Measurements from ENCODE around the gene HMCN2. TPM values are rescaled to one million over a fixed set of nuclear protein-coding genes. Genes with fewer than 3 reads are reported as not detected.

Gene HMCN2
- total RNA-seq, 2 experiments from 2014 or later = not detected

DNA sequence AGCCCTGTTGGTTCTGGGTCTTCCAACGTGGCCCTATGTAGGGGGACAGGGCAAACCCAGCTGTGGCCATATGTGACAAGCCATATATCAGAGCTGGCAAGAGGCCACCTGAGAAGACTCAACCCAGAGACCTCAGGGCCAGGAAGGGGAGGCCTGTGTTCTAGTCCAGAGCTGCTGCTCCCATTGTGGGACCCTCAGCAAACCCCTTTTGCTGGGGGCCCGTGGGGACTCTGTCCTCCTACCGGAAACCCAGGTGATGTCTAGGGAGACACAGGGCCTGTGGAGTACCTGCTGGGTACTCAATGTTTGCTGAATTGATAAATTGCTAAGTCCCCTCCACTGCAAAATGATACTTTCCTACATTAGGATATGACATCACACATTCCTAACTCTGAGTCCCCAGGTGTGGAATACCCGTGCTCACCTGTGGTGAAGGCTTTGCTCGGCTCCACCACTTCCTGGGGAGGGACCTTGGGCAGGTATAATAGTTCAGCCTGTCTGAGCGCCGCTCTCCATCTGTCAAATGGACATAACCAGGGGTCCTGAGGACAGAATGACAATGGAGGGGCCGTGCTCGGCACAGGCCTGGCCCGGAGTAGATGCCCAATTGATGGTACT is 140.8 kb downstream of the HMCN2 start:
- no peak for ATAC-seq
- Mint-ChIP-seq H3K4me3 (no peak overlapping the region), H3K27me3 (ENCODE audit: low read depth) (no peaks in the 10 kb centered on the region), H3K36me3 (ENCODE audit: low read depth) (no peaks in the 10 kb centered on the region), H3K4me1 (ENCODE audit: low read depth) (no peaks in the 10 kb centered on the region), H3K27ac (no peak overlapping the region), H3K9me3 (ENCODE audit: insufficient read depth) (no peaks in the 10 kb centered on the region)
- DNase-seq = no peak
- ChIA-PET POLR2A (no interaction called here), CTCF (no interaction called here)

DNA sequence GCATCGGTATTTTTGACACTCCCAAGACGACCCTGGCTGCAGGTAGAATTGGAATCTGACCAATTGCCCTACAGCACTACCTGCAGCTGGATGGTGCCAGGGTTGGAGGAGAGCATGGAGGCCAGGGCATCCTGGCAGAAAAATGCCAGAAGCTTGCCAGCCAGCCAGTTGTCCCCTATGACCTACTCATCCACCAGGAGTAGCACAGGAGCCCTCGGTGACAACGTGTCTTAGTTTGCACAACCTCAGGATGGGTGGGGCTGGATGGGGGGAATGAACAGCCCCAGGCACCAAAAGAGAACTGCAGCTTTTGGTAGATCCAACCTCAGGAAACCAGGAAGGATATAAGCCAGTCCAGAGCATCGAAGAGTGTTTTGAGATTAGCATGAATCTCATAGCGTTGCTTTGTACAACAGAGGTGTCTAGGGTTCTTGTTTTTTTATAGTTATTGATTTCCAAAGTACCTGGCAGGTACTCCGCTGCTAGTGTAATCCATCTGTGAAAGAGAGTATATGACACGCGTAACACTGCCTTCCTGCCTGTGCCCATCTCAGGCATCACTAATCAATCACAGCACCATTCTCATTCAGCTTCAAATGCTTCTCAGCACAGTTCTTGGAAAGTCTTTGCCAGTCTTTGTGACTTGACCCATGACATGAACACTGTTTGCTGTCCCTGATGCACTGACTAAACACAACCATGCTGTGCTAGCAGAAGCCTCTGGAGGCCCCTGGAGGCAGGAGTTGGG is 142.5 kb downstream of the HMCN2 start:
- Mint-ChIP-seq H3K4me1 (ENCODE audit: low read depth) (no peaks in the 10 kb centered on the region), H3K27me3 (ENCODE audit: low read depth) (peaks cover 2% of the 10 kb centered on the region), H3K4me3 (no peak overlapping the region), H3K27ac (no peak overlapping the region), H3K9me3 (ENCODE audit: insufficient read depth) (no peaks in the 10 kb centered on the region), H3K36me3 (ENCODE audit: low read depth) (no peaks in the 10 kb centered on the region)
- no peak for DNase-seq
- POLR2A ChIA-PET = no interaction called here
- CTCF ChIA-PET = no interaction called here
- ATAC-seq = no peak

DNA sequence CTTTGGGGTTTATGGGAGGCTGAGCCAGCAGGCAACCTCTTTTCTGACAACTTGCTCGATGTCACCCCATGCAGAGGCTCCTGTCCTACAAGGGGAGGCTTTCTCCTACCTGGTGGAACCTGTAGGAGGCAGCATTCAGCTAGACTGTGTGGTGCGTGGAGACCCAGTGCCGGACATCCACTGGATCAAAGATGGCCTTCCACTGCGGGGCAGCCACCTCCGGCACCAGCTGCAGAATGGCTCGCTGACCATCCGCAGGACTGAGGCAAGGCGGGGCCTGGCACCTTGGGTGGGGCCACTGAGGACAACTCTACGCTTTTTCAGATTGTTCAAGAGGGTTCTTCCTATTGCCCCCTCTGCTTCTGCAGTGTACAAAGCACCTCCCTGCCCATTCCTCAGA is 143.1 kb downstream of the HMCN2 start:
- Mint-ChIP-seq H3K27ac (no peak overlapping the region), H3K4me1 (ENCODE audit: low read depth) (no peaks in the 10 kb centered on the region), H3K36me3 (ENCODE audit: low read depth) (no peaks in the 10 kb centered on the region), H3K27me3 (ENCODE audit: low read depth) (peaks cover 5% of the 10 kb centered on the region), H3K9me3 (ENCODE audit: insufficient read depth) (no peaks in the 10 kb centered on the region), H3K4me3 (no peak overlapping the region)
- ChIA-PET CTCF (no interaction called here), POLR2A (interaction anchor here (0.6 kb wide), 1 partner anchor 872 kb away, joined by 4 read pairs; no protein-coding TSS in a partner anchor)
- ATAC-seq = no peak
- DNase-seq = no peak

DNA sequence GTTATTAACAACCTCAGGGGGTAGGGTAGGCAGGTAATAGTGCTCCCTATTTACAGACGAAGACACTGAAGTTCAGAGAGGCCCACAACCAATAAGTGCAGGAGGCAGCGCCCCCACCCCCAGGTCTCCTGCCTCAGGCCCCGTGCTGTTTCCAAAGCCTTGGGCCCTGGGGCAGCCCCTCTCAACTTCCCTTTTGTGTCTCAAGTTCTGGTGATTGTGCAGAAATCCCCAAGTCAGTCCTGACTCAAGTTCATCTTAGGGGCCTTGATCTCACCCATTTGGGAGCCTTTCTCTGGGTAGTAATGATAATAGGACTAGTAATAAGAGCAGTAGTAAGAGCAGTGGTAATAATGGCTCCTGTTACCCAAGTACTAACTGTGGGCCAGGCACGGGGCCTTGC is 143.7 kb downstream of the HMCN2 start:
- no peak for DNase-seq
- POLR2A ChIA-PET = interaction anchor here (0.6 kb wide), 1 partner anchor 872 kb away, joined by 4 read pairs; no protein-coding TSS in a partner anchor
- Mint-ChIP-seq H3K27me3 (ENCODE audit: low read depth) (peaks cover 5% of the 10 kb centered on the region), H3K36me3 (ENCODE audit: low read depth) (no peaks in the 10 kb centered on the region), H3K4me3 (no peak overlapping the region), H3K27ac (no peak overlapping the region), H3K9me3 (ENCODE audit: insufficient read depth) (no peaks in the 10 kb centered on the region), H3K4me1 (ENCODE audit: low read depth) (no peaks in the 10 kb centered on the region)
- CTCF ChIA-PET = no interaction called here
- ATAC-seq = no peak

DNA sequence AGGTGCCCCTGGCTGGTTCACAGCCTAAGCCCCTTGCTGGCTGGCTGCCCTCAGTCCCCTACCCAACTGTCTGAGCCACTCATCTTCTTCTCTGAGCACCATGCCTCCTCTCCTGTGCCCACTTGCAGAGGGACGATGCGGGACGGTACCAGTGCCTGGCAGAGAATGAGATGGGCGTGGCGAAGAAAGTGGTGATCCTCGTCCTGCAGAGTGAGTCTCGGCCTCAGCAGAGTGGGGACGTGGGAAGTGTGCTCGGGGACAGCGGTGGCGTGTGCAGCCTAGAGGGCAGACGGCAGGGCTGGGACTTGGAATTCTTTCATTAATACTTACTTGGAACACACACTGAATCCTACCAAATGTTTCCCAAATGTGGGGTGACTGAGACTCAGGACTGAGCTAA is 144.9 kb downstream of the HMCN2 start:
- Mint-ChIP-seq H3K27ac (no peak overlapping the region), H3K36me3 (ENCODE audit: low read depth) (no peaks in the 10 kb centered on the region), H3K27me3 (ENCODE audit: low read depth) (peaks cover 5% of the 10 kb centered on the region), H3K4me3 (no peak overlapping the region), H3K4me1 (ENCODE audit: low read depth) (no peaks in the 10 kb centered on the region), H3K9me3 (ENCODE audit: insufficient read depth) (no peaks in the 10 kb centered on the region)
- POLR2A ChIA-PET = interaction anchor here (0.6 to 0.8 kb wide), 2 partner anchors 9 to 625 kb away, joined by 3 read pairs; no protein-coding TSS in a partner anchor
- DNase-seq (no peak), ATAC-seq (no peak)
- CTCF ChIA-PET = no interaction called here

DNA sequence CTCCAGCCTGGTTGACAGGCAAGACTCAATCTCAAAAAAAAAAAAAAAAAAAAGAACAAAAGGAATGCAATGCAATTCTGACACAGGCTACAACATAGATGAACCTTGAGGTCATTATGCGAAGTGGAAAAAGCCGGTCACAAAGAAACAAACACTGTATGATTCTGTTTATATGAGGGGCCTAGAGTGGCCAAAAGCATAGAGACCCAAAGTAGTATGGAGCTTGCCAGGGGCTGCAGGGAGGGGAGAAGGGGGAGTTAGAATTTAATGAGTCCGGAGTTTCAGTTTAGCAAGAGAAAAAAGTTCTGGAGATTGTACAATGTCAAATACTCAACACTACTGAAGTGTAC is 146.0 kb downstream of the HMCN2 start:
- Mint-ChIP-seq H3K4me3 (no peak overlapping the region), H3K4me1 (ENCODE audit: low read depth) (no peaks in the 10 kb centered on the region), H3K27me3 (ENCODE audit: low read depth) (peaks cover 5% of the 10 kb centered on the region), H3K9me3 (ENCODE audit: insufficient read depth) (no peaks in the 10 kb centered on the region), H3K27ac (no peak overlapping the region), H3K36me3 (ENCODE audit: low read depth) (no peaks in the 10 kb centered on the region)
- ChIA-PET POLR2A (no interaction called here), CTCF (no interaction called here)
- ATAC-seq (no peak), DNase-seq (no peak)

DNA sequence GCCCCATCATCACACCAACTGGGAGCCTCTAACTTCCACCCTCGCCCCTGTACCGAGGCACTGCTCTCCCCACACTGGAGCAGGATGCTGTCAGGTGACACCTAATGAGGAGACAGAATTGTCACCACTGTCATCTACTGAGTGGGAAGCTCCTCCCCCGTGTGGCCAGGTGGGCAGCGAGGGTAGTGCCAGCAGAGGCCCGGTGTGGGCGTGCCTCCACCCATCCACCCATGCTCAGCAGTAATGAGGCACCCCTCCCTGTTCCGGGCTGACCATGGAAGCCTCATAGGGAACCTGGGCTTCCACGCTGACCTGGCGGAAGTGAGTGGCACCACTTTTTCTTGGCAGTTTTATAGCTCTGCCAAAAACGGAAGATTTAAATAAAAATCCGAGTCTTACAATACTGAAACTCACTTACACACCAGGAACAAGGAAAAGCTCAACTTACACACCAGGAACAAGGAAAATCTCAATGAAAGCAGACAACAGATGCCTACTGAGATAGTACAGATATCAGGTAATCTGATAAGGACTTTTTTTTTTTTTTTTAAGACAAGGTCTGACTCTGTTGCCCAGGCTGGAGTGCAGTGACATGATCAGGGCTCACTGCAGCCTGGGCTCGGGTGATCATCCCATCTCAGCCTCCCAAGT is 148.6 kb downstream of the HMCN2 start:
- ChIA-PET POLR2A (no interaction called here), CTCF (interaction anchor here (1.3 kb wide), 1 partner anchor 287 kb away, joined by 3 read pairs; no protein-coding TSS in a partner anchor)
- no peaks in the 10 kb centered on the region for H3K36me3 Mint-ChIP-seq (ENCODE audit: low read depth)
- ATAC-seq (no peak), DNase-seq (no peak)
- H3K9me3 Mint-ChIP-seq (ENCODE audit: insufficient read depth) = no peaks in the 10 kb centered on the region
- peaks cover 5% of the 10 kb centered on the region for H3K27me3 Mint-ChIP-seq (ENCODE audit: low read depth)
- H3K4me1 Mint-ChIP-seq (ENCODE audit: low read depth) = no peaks in the 10 kb centered on the region
- no peak overlapping the region for H3K27ac Mint-ChIP-seq
- no peak overlapping the region for H3K4me3 Mint-ChIP-seq

DNA sequence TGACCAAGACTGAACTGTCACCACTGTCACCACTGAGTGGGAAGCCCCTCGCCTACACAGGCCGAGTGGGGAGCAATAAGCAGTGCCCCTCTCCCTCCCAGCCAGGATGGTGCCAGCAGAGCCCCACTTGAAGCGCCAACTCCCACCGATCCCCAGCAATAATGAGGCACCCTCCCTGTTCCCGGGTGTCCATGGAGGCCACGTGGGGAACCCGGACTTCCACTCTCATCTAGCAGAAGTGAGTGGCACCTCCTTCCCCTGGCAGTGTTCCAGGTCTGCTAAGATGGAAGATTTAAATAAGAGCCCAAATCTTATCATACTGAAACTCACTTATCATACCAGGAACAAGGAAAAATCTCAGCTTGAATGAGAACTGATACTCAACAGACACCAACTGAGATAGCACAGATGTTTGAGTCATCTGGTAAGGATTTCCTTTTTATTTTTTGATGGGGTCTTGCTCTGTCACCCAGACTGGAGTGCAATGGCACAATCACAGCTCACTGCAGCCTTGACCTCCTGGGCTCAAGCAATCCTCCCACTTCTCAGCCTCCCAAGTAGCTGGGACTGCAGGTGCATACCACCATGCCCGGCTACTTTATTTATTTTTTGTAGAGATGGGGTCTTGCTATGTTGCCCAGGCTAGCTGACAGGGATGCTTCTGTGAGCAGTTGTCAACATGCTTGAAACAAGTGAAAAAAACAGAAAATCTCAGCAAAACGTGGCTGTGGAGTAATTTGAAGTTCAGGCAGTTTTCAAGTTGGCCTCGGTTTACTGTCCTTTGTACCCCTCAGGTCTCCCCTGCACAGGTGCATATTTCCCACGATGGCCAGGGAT is 149.6 kb downstream of the HMCN2 start:
- Mint-ChIP-seq H3K4me3 (no peak overlapping the region), H3K4me1 (ENCODE audit: low read depth) (no peaks in the 10 kb centered on the region), H3K9me3 (ENCODE audit: insufficient read depth) (no peaks in the 10 kb centered on the region), H3K27me3 (ENCODE audit: low read depth) (peaks cover 5% of the 10 kb centered on the region), H3K36me3 (ENCODE audit: low read depth) (no peaks in the 10 kb centered on the region), H3K27ac (no peak overlapping the region)
- ATAC-seq = no peak
- DNase-seq = no peak
- ChIA-PET CTCF (no interaction called here), POLR2A (no interaction called here)

DNA sequence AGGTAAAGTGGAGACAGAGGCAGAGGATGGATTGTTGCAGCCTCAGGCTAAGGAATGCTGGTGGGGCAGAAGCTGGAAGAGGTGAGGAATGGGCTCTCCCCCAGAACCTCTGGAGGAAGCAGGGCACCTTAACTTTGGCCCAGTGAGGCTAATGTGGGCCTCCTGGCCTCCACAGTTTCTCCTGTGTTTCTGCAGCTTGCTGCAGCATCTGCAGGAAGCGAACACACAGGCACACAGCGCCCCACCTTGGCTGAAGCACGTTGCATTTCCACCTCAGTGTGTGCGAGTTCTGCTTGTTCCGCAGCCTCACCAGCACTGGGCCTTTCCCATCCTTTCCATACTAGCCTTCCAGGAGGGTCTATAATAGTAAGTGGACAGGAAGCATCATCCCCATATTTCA is 152.0 kb downstream of the HMCN2 start:
- no peak overlapping the region for H3K27ac Mint-ChIP-seq
- ChIA-PET POLR2A (no interaction called here), CTCF (no interaction called here)
- peaks cover 3% of the 10 kb centered on the region for H3K27me3 Mint-ChIP-seq (ENCODE audit: low read depth)
- DNase-seq = no peak
- ATAC-seq = no peak
- H3K9me3 Mint-ChIP-seq (ENCODE audit: insufficient read depth) = no peaks in the 10 kb centered on the region
- no peaks in the 10 kb centered on the region for H3K4me1 Mint-ChIP-seq (ENCODE audit: low read depth)
- no peaks in the 10 kb centered on the region for H3K36me3 Mint-ChIP-seq (ENCODE audit: low read depth)
- no peak overlapping the region for H3K4me3 Mint-ChIP-seq

DNA sequence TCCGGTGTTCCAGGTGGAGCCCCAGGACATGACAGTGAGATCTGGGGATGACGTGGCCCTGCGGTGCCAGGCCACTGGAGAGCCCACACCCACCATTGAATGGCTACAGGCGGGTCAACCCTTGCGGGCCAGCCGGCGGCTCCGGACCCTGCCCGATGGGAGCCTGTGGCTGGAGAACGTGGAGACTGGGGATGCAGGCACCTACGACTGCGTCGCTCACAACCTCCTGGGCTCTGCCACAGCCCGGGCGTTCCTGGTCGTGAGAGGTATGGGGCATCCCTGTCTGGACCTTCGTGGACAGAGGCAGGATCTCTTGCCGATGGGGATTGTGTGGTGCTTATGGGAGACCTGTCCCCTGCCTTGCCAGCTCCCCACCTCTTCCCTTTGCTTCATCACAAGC is 153.2 kb downstream of the HMCN2 start:
- POLR2A ChIA-PET = no interaction called here

DNA sequence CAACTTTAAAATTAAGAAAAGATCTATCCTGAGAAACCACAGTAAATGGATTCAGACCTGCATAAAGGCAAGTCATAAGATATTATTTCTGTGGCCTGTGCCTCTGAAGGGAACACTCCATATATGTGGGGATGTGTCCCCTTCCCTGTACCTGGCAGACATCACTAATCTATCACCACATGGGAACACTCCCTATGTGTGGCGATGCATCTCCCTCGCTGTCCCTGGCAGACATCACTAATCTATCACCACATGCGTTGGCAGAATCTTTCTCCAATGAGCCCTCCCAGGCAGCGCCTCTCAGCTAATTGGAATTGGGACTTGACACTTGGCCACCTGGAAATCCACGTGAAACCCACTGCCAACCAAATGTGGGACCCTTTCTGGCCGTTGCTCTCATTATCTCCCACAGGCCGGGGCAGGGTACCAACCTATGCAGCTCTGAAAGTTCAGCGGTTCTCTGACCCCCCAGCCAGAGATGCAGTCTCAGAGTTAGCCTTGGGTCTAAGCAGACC is 154.0 kb downstream of the HMCN2 start:
- POLR2A ChIA-PET = no interaction called here

More for the DNA sequence above, 153.2 kb downstream of the HMCN2 start:
- no peaks in the 10 kb centered on the region for H3K36me3 Mint-ChIP-seq (ENCODE audit: low read depth)
- no peak overlapping the region for H3K27ac Mint-ChIP-seq
- DNase-seq (no peak), ATAC-seq (no peak)
- H3K9me3 Mint-ChIP-seq (ENCODE audit: insufficient read depth) = no peaks in the 10 kb centered on the region
- H3K27me3 Mint-ChIP-seq (ENCODE audit: low read depth) = no peaks in the 10 kb centered on the region
- CTCF ChIA-PET = no interaction called here
- H3K4me3 Mint-ChIP-seq = no peak overlapping the region
- H3K4me1 Mint-ChIP-seq (ENCODE audit: low read depth) = no peaks in the 10 kb centered on the region

More for the DNA sequence above, 154.0 kb downstream of the HMCN2 start:
- H3K27me3 Mint-ChIP-seq (ENCODE audit: low read depth) = no peaks in the 10 kb centered on the region
- H3K4me3 Mint-ChIP-seq = no peak overlapping the region
- H3K9me3 Mint-ChIP-seq (ENCODE audit: insufficient read depth) = no peaks in the 10 kb centered on the region
- no peaks in the 10 kb centered on the region for H3K4me1 Mint-ChIP-seq (ENCODE audit: low read depth)
- ATAC-seq = no peak
- DNase-seq = no peak
- H3K27ac Mint-ChIP-seq = no peak overlapping the region
- no peaks in the 10 kb centered on the region for H3K36me3 Mint-ChIP-seq (ENCODE audit: low read depth)
- CTCF ChIA-PET = no interaction called here

All from activated CD8-positive, alpha-beta T cell treated with anti-CD3 and anti-CD28 coated beads, Interleukin-2, amount 10 ng/mL, durations not matched to agents 7 days and 5 days (primary cell).